Keratinocyte (primary cell): ENCODE measurements around the gene HSPA4L. TPM values are rescaled to one million over a fixed set of nuclear protein-coding genes. Genes with fewer than 3 reads are reported as not detected.
A peak's percentile ranks its signal among the peaks of the same experiment; 100 is the strongest.

ENCODE experiments used
- DNase-seq: peaks from one replicate; pipeline ENCODE4 v3.0.0-alpha.2; 2011; ENCODE audit warnings: low read depth, missing footprints, low spot score
- FAIRE-seq: peaks from 2 replicates; lab custom pipeline; 2011; peaks lifted over from hg19 to GRCh38; lab: Jason Lieb, UNC
- H2AFZ ChIP-seq: 2 replicates; pipeline ENCODE4 v1.6.0; 2012; ENCODE audit warnings: low read length, control low read depth, inconsistent platforms; ENCODE audit not compliant: control insufficient read depth
- H3K27ac ChIP-seq: 2 replicates; pipeline ENCODE4 v1.5.1; 2011; ENCODE audit warnings: low read length; ENCODE audit not compliant: control insufficient read depth, insufficient read depth
- H3K27me3 ChIP-seq: 3 replicates; pipeline ENCODE4 v1.6.0; 2011; ENCODE audit warnings: low read length; ENCODE audit not compliant: control insufficient read depth, insufficient read depth; ENCODE audit errors: extremely low read depth
- H3K36me3 ChIP-seq, 2 experiments: 2 replicates in 1 of 2; 3 replicates in 1 of 2; pipeline ENCODE4 v1.5.1; 2011; ENCODE audit warnings: low read length in 2 of 2, mild to moderate bottlenecking in 1 of 2; ENCODE audit not compliant: control insufficient read depth in 2 of 2, insufficient read depth in 2 of 2; ENCODE audit errors: extremely low read depth in 1 of 2
- H3K4me1 ChIP-seq: 3 replicates; pipeline ENCODE4 v1.5.1; 2011; ENCODE audit warnings: low read length; ENCODE audit not compliant: control insufficient read depth, insufficient read depth; ENCODE audit errors: extremely low read depth
- H3K4me2 ChIP-seq: 3 replicates; pipeline ENCODE4 v1.6.0; 2011; ENCODE audit warnings: low read depth, low read length; ENCODE audit not compliant: control insufficient read depth, insufficient read depth; ENCODE audit errors: extremely low read depth
- H3K4me3 ChIP-seq, 3 experiments: fragments of 200-600 bp in 1 of 3; sonication (generic) in 1 of 3; 2 replicates in 2 of 3; 3 replicates in 1 of 3; pipeline ENCODE4 v1.5.1; 2011 to 2016; ENCODE audit warnings: low read length in 3 of 3, mild to moderate bottlenecking in 3 of 3, control low read depth in 2 of 3, inconsistent platforms in 1 of 3, low read depth in 1 of 3, mixed read lengths in 1 of 3, mixed run types in 1 of 3, moderate library complexity in 1 of 3; ENCODE audit not compliant: control insufficient read depth in 2 of 3, insufficient read depth in 2 of 3; ENCODE audit errors: extremely low read depth in 1 of 3
- H3K79me2 ChIP-seq: 2 replicates; pipeline ENCODE4 v1.6.0; 2012; ENCODE audit warnings: low read length; ENCODE audit not compliant: control insufficient read depth, insufficient read depth
- H3K9ac ChIP-seq: 3 replicates; pipeline ENCODE4 v1.6.0; 2011; ENCODE audit warnings: low read length; ENCODE audit not compliant: control insufficient read depth, insufficient read depth; ENCODE audit errors: extremely low read depth
- H3K9me1 ChIP-seq: 3 replicates; pipeline ENCODE4 v1.6.0; 2011; ENCODE audit warnings: low read length; ENCODE audit not compliant: control insufficient read depth, insufficient read depth; ENCODE audit errors: extremely low read depth
- H3K9me3 ChIP-seq: 2 replicates; pipeline ENCODE4 v1.5.1; 2012; ENCODE audit warnings: low read depth, low read length; ENCODE audit not compliant: control insufficient read depth
- H4K20me1 ChIP-seq: 3 replicates; pipeline ENCODE4 v1.6.0; 2011; ENCODE audit warnings: low read length; ENCODE audit not compliant: control insufficient read depth, insufficient read depth; ENCODE audit errors: extremely low read depth
- CTCF ChIP-seq, 3 experiments: IDR thresholded peaks in 1 of 3; conservative IDR thresholded peaks in 1 of 3; optimal IDR thresholded peaks in 1 of 3; 2 replicates in 2 of 3; 3 replicates in 1 of 3; pipeline versions ENCODE3 to v1.5.1; 2011; ENCODE audit warnings: low read length in 3 of 3, mild to moderate bottlenecking in 3 of 3, moderate library complexity in 2 of 3, control low read depth in 1 of 3, inconsistent platforms in 1 of 3; ENCODE audit not compliant: insufficient read depth in 2 of 3; ENCODE audit errors: extremely low read depth in 1 of 3
- EZH2 ChIP-seq: IDR thresholded peaks from one replicate; pipeline ENCODE4 v1.6.1; 2012; ENCODE audit warnings: inconsistent platforms, mild to moderate bottlenecking, low read length, moderate library complexity
- dilution Hi-C: fragments of 300-500 bp; cut with MboI; formaldehyde crosslinking; loops from one replicate; pipeline ENCODE4 v1.7.0; 2020; ENCODE audit warnings: low sequenced_read_pairs; ENCODE audit not compliant: extremely low pct_ligation_motif_present
- polyA plus RNA-seq, 5 experiments: library from polyadenylated mRNA; depleted of rRNA in 3 of 5; stranded (reverse) in 3 of 5; stranded (forward) in 1 of 5; unstranded in 1 of 5; fragments of >200 nt; gene quantifications; 1 replicate in 1 of 5; 2 replicates in 3 of 5; 3 replicates in 1 of 5; pipeline versions ENCODE4 v1.2.1 to v1.2.3, GENCODE V29; 2011 to 2012; ENCODE audit warnings: missing spikeins in 2 of 5, low read depth in 1 of 5, low replicate concordance in 1 of 5

The HSPA4L gene
- polyA plus RNA-seq, 1 donor (not counting 4 experiments of a cell fraction or from before 2014, with no cell fraction given) = 25.4 TPM

DNA sequence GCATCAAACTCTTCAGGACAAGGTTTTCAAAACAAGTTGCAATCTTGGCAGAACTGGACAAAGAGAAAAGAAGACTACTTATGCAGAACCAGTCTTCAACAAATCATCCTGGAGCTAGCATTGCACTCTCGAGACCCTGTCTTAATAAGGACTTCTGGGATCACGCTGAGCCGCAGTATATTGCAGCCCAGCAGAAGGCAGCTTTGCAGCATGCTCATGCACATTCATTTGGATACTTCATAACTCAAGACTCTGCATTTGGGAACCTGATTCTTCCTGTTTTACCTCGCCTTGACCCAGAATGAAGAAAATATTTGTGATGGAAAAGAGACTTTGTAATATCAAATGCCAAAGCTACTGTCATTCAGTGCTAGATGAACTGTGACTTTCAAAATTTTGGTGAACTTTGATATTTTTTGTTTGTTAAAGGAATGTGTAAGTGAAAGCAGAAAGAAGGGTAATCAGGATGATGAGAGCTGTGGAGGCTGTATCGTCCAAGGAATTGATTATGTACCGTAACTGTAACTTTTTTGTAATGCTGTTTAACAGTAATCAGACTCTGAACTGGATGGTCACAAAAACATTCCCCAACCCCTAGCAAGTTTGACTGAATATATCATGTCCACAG lies 27.2 kb downstream of the HSPA4L start:
- Histone ChIP-seq H3K36me3 (peaks cover 0 to 6% of the 10 kb centered on the region in 2 experiments), H3K9me1 (no peaks in the 10 kb centered on the region), H3K79me2 (no peaks in the 10 kb centered on the region), H3K4me2 (no peak overlapping the region), H2AFZ (no peak overlapping the region), H3K9ac (no peak overlapping the region), H3K9me3 (no peaks in the 10 kb centered on the region), H3K27ac (no peak overlapping the region), H3K4me1 (no peaks in the 10 kb centered on the region), H4K20me1 (no peaks in the 10 kb centered on the region), H3K4me3 (no peak overlapping the region), H3K27me3 (no peaks in the 10 kb centered on the region)
- no peak for DNase-seq
- FAIRE-seq = no peak
- dilution Hi-C loops = no loop called here
- TF ChIP-seq CTCF (optimal IDR thresholded peaks at IDR 0.05 in 1 of 3, IDR thresholded peaks at IDR 0.05 in 1 of 3, conservative IDR thresholded peaks at IDR 0.05 in 1 of 3; ENCODE audit: extremely low read depth in 1 of 3, insufficient read depth in 2 of 3, low read length in 3 of 3) = peak in 1 of 3 experiments; percentile 23
- TF ChIP-seq EZH2 = no peak

DNA sequence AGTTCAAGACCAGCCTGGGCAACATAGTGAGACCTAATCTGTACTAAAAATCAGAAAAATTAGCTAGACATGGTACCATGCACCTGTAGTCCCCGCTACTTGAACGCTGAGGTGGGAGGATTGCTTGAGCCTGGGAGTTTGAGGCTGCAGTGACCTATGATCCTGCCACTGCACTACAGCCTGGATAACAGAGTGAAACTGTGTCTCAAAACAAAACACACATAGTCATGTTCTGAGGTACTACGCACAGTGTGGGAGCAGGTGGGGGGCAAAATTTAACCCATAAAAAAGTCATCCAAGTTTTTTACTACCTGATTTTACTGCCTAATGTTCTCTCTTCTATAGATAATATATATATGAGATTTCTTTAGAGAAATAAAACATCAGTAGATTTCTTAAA lies 28.4 kb downstream of the HSPA4L start:
- TF ChIP-seq CTCF (optimal IDR thresholded peaks at IDR 0.05 in 1 of 3, IDR thresholded peaks at IDR 0.05 in 1 of 3, conservative IDR thresholded peaks at IDR 0.05 in 1 of 3; ENCODE audit: extremely low read depth in 1 of 3, insufficient read depth in 2 of 3, low read length in 3 of 3) = no peak
- TF ChIP-seq EZH2 = no peak
- H3K36me3 ChIP-seq = peaks cover 0 to 6% of the 10 kb centered on the region in 2 experiments
- DNase-seq (no peak), FAIRE-seq (no peak)
- H2AFZ ChIP-seq = no peak overlapping the region
- H3K4me2 ChIP-seq = no peak overlapping the region
- no peak overlapping the region for H3K4me3 ChIP-seq
- H3K9me1 ChIP-seq = no peaks in the 10 kb centered on the region
- dilution Hi-C loops = no loop called here
- no peaks in the 10 kb centered on the region for H4K20me1 ChIP-seq
- no peaks in the 10 kb centered on the region for H3K9me3 ChIP-seq
- H3K27me3 ChIP-seq = no peaks in the 10 kb centered on the region
- H3K79me2 ChIP-seq = no peaks in the 10 kb centered on the region
- H3K9ac ChIP-seq = no peak overlapping the region
- no peak overlapping the region for H3K27ac ChIP-seq
- no peaks in the 10 kb centered on the region for H3K4me1 ChIP-seq
